Stromal cell of bone marrow (primary cell): ENCODE measurements around the gene IFRD1.

ENCODE experiments used
- DNase-seq: peaks from one replicate; pipeline ENCODE4 v3.0.0-alpha.2; 2012; ENCODE audit warnings: low read depth

The IFRD1 gene

GRCh38 chr7:112487457-112488263 lies 37.4 kb downstream of the IFRD1 start:
- no peak for DNase-seq

DNA sequence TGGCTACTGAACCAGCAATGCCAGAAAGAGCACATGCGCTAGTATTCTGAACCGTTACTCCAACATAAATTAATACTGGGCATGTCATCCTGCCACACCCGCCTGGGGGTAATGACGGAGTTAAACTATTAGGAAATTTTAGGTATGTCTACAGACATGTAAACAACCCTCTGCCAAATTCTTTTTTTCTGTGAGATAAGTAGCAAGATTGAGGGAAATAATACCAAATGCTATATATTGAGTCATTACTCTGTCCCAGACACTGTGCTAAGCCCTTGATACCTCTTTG lies 37.9 kb downstream of the IFRD1 start:
- no peak for DNase-seq

- DNase-seq, result no peak
Observed at GRCh38 chr7:112492186-112492585, 41.9 kb downstream of the IFRD1 start.

DNA sequence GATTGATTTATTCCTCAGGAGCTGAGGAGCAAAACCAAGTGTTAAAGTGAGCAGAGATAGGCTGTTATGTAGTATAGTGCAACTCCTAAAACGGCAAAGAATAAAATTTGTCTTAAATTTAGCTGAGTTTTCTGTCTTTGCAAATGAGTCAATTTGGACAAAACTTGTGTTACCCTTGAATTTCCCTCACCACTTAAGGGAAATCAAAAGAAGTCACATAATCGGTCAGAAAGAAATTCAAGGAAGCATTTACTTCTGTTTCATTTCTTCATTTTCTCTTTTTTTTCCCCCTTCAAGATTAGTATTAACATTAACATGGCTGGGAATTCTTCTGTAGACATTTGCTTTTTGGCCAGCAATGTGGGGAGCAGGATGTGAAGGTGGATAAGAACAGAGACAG lies 44.4 kb downstream of the IFRD1 start:
- DNase-seq, result no peak

DNA sequence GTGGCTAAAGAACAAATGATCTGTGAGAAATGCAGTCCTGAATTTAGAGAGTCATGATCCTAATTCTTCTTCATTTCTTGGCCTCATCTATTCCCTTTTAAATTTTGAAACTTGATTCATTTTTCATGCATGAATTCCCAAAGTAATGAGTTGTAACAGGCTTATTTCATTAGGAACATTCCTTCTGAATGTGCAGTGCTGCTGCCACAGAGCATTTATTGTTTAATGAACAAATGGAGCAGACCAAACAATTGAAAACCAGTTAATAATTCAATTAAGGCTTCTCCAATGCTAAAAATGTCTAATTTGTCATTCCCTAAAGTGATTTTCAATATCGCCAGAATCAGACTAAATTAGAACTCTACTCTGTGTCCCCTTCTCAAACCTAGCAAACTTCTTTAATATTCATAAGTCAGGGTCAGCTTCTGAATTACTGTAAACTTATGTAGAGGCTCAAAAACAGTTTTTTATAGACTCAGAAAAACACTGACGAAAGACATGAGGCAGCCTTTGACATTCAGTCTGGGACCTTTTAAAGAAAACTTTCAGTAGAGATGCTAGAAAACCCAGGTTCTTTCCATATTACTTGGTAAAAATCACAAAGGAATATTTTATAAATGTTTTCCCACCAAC lies 45.0 kb downstream of the IFRD1 start:
- no peak for DNase-seq

DNA sequence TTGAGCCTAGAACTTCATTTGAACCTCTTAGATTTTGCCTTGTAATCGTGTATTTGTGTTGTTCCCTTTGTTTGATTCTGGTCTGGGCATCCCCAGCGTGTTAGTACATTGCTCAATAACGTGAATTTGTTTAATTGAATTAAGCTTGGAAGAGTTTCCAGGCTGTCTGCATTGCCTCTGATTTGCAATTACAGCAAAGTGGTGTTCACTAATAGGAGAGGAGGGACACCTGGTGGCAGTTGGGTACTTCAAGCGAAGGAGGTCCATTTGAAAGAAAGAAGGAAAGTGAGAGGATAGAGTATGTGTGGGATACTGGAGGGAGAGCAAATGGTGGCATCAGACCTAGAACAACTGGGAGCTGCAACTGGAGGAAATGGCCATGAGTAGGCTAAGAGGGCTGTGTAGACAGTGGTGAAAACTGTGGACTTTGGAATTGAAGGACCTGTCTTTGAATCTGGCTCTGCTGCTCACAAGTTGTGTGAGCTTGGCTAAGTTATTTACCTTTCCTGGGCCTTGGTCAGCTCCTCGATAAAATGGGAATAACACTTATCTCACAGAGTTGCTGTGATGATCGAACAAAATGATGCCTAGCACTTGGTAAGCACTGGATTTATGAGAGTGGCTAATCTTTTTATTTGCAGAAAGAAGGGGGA lies 45.7 kb downstream of the IFRD1 start:
- DNase-seq, result peak; percentile 36

DNA sequence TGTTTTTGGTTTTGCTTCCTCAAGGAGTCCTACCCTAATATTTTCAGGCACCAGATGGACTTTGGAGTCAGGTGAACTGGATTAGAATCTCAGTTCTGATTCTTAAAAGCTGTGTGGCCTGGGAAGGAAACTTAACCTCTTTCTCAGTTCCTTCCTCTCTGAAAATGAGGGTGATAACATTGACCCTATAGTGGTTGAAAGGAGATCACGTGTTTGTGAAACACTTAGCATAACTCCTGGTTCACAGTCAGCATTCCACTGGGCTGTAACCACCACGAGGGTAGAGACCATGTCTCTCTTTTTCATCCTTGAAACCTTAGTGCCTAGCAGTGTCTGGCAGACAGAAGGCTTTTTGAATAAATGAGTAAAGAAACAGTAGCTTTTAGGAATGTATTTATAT lies 47.2 kb downstream of the IFRD1 start:
- DNase-seq, result no peak

- DNase-seq, result no peak
Observed at GRCh38 chr7:112500619-112501018, 50.4 kb downstream of the IFRD1 start.

GRCh38 chr7:112501801-112502503 lies 51.7 kb downstream of the IFRD1 start:
- no peak for DNase-seq

GRCh38 chr7:112502700-112503099 lies 52.4 kb downstream of the IFRD1 start:
- DNase-seq, result no peak

DNA sequence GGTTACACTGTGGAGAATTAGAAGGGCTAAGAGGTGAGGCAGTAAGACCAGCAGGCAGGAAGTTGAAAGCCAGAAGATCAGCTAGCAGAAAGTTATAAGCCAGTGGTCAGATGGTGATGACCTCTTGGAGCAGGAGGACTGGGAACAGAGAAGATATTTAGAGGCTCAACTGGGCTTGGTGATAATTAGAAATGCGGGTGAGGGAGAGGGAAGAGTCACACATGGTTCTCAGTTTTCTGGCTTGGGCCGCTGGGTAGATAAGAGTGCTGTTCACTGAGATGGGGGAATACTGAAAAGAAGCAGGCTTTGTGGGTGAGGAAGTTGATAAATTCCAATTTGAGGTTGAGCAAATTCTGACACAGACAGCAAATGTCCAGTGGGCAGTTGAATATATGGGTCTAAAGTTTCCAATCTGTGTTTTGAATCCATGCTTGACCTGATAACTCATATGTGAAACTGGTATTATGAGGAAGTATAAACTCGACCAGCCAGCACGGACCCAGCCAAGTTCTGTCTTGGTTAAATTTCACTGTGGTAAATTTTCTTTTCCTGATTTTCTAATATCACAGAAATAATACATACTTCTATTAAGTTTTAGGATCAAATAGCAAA lies 53.2 kb downstream of the IFRD1 start:
- no peak for DNase-seq

DNA sequence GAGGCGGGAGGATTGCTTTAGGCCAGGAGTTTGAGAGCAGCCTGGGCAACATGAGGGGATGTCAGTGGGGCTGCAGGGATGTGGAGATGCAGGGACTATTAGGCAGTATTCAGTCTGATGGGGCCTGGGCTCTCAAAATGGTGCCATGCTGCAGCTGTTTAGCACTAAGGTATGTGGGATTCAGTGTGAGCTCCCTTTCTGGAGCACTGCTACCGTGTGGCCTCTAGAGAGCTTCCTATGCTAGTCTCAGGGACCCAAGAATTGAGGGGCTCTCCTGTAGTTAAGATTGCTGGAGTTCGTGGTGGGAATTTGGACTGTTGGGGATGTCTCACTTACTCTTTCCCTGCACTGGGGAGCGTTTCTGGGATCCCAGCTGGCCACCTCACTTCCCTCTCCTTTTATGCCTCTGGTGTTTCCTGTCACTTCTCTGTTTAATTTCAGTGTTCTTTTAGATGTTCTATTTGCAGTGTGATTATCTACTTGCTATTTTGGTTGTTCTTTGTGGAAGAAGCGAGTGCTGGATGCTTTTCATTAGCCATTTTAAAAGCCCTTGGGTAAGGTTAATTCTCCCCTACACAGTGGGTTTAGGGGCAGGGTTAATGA lies 53.9 kb downstream of the IFRD1 start:
- no peak for DNase-seq

- DNase-seq, result no peak
Observed at GRCh38 chr7:112505495-112505894, 55.2 kb downstream of the IFRD1 start.

- DNase-seq, result no peak
Observed at GRCh38 chr7:112508404-112508803, 58.1 kb downstream of the IFRD1 start.

- peak; percentile 13 for DNase-seq
Observed at GRCh38 chr7:112509402-112509801, 59.1 kb downstream of the IFRD1 start.

DNA sequence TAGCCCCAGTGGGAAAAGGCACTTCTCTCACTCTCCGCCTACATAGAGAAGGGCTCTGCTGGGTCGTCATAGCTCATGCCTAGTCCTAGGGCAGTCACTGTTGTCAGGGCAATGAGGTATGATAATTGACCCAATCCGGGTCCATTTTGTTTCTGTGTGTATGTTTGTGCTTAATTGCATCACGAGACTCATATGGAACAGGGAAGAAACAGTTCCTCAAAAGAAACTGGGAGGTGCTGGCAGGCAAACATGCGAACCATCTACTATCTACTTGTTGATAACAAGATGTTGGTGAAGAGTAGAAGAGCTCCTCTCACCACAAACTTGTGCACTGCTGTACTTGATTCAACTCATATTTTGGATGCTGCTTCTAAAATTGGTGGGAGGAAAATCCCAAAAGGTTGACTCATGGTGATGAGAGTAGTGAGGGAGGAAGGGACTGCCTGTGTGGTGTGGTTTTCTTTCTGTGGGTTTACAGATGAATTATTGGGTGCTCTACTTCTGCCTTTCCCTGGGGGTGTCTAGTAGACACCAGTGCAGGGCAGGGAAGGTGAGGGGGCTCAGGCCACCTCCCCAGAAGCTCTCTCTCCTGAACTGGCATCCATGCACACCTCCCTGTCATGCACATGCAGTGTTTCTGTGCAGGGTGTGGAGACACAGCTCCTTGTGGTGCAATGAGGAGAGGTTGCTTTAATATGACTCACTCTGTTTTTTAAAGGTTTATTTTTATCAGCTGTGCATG lies 59.9 kb downstream of the IFRD1 start:
- peak; percentile 66 for DNase-seq

DNA sequence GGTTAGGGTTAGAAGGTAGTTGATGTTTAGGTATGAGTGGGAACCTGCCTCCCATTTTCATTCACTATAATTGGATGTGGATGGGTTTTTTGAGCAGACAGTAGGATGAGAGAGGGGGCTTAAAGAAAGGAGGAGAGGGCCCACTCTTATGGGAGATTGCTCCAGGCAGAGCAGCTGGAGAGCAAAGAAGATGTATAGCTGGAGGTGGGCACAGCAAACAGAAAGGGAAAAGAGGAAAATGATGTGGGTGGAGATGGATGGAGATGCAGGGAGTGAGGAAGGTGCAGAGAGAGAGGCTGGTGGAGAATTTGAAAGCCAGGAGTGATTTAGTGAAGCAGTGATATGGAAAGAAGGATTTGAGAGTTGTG lies 60.5 kb downstream of the IFRD1 start:
- DNase-seq, result no peak

GRCh38 chr7:112511451-112512202 lies 61.4 kb downstream of the IFRD1 start:
- no peak for DNase-seq

DNA sequence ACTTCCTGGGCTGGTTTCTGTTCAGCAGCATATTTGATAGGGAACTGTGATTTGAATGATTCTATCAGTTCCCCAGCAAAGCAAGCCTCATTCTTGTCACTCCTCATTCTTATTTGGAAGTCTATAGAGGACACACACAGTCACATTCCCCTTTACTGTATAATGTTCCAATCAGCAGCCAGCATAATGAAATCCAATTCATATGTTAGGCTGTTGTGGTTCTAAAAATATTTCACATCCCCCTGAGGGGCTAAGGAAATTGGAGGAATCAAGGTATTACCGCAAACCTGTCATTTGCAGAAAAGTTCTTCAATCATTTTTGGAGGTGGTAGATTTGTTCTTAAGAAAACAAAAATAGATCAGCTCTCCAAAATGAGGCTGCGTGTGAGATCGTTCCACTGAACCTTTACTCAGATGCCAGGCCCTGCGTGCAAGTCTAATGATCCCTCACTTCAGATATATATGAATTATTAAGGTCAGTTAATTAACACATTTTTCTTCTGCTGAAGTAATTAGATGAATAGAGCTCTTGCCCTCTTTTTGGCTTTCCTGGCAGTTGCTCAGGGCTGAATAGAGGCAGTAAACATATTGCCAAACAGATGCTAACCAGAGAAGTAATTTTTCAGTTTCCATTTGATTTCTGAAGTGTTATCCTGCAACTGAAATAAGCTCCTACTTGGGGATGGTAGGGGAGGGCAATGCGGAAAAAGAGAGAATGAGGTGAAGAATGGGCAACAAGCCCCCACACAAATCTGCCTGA lies 62.4 kb downstream of the IFRD1 start:
- no peak for DNase-seq

GRCh38 chr7:112515989-112516388 lies 65.7 kb downstream of the IFRD1 start:
- no peak for DNase-seq
